Inflammatory macrophage (primary cell): ENCODE data around the gene LRRC70.
"Not testable (repeated sequence)": the region's sequence is repeated elsewhere in the genome, so short reads cannot be mapped to it uniquely, and the experiment has no call there.

ENCODE experiments used
- DNase-seq, 2 donors: peaks; one replicate each; pipeline ENCODE4 v3.0.0-alpha.2; 2020 to 2022
- total RNA-seq, 18 experiments: gene quantifications; one replicate each; lab custom pipeline; 2026; ENCODE audit warnings: mixed read lengths in 6 of 18, inconsistent platforms in 2 of 18; lab: John Stamatoyannopoulos, UW

The LRRC70 gene
- 0 to 0.25 (median 0.07) reads per million in 18 experiments for total RNA-seq

- DNase-seq: peak; percentile 30 to 80
Measured at GRCh38 chr5:62578540-62578939, at the start of gene LRRC70. TSS of gene LRRC70 (plus strand) at chr5:62578819. CDS start at chr5:62579439, 620 bp downstream.

- DNase-seq: no peak
Measured at GRCh38 chr5:62533597-62533996, 45.0 kb upstream of the LRRC70 start.

GRCh38 chr5:62534461-62535236 lies 44.0 kb upstream of the LRRC70 start:
- DNase-seq: no peak

GRCh38 chr5:62536232-62536631 lies 42.4 kb upstream of the LRRC70 start:
- no peak for DNase-seq

- no peak for DNase-seq
Measured at GRCh38 chr5:62536783-62537182, 41.8 kb upstream of the LRRC70 start.

GRCh38 chr5:62538017-62538942 lies 40.3 kb upstream of the LRRC70 start:
- peak; percentile 7 to 35 for DNase-seq

GRCh38 chr5:62542720-62543119 lies 35.9 kb upstream of the LRRC70 start:
- DNase-seq: no peak

- DNase-seq: peak; percentile 44 to 68
Measured at GRCh38 chr5:62547945-62548630, 30.5 kb upstream of the LRRC70 start.

GRCh38 chr5:62550103-62550502 lies 28.5 kb upstream of the LRRC70 start:
- no peak for DNase-seq

GRCh38 chr5:62555930-62556329 lies 22.7 kb upstream of the LRRC70 start:
- no peak for DNase-seq

- DNase-seq: no peak
Measured at GRCh38 chr5:62558941-62559340, 19.7 kb upstream of the LRRC70 start.

- no peak for DNase-seq
Measured at GRCh38 chr5:62560786-62561185, 17.8 kb upstream of the LRRC70 start.

GRCh38 chr5:62561896-62562295 lies 16.7 kb upstream of the LRRC70 start:
- DNase-seq: no peak

- no peak for DNase-seq
Measured at GRCh38 chr5:62562867-62563266, 15.8 kb upstream of the LRRC70 start.

- no peak for DNase-seq
Measured at GRCh38 chr5:62564101-62564500, 14.5 kb upstream of the LRRC70 start.

GRCh38 chr5:62565740-62566139 lies 12.9 kb upstream of the LRRC70 start:
- DNase-seq: not testable (repeated sequence)

- DNase-seq: no peak
Measured at GRCh38 chr5:62568143-62568542, 10.5 kb upstream of the LRRC70 start.

- no peak for DNase-seq
Measured at GRCh38 chr5:62568800-62569432, 9.7 kb upstream of the LRRC70 start.

GRCh38 chr5:62569470-62569869 lies 9.1 kb upstream of the LRRC70 start:
- no peak for DNase-seq

- DNase-seq: no peak
Measured at GRCh38 chr5:62572918-62573514, 5.6 kb upstream of the LRRC70 start.

GRCh38 chr5:62574599-62574998 lies 4.0 kb upstream of the LRRC70 start:
- no peak for DNase-seq

GRCh38 chr5:62575066-62575465 lies 3.6 kb upstream of the LRRC70 start:
- no peak for DNase-seq
